ENCODE results near the gene SCARB1.
"Not testable (repeated sequence)": the region's sequence is repeated elsewhere in the genome, so short reads cannot be mapped to it uniquely, and the experiment has no call there.

Gene SCARB1

DNA sequence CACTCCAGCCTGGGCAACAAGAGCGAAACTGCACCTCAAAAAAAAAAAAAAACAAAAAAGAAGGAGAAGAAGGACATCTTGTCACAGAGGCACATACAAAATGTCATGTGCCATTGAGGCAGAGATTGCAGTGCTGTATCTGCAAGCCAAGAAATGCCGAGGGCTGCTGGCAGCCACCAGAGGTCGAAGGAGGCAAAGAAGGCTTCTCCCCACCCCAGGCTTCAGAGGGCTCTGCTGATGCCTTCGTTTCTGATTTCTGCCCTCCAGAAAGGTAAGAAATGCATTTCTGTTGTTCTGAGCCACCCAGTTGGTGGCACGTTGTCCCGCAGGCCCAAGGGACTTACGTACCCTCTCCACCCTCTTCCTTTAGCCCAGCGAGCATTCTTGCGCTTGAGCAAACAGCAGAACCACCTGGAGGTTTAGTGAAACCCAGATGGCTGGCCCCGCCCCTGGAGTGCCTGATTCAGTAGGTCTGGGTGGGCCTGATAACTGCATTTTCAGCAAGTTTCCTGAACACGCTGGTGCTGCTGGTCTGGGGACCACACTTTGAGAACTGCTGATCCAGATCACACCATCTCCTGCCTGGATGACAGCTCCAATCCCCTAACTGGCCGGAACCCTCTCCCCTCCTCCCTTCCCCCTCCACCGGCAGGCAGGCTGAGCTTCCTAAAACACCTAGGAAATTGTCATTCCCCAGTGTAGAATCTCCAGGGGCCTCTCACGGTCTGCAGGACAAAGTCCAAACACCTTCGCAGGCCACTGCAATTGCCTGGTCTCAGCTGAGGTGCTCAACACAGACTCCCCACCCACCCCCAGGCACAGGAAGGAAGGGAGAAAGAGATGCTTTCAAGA is 21.1 kb upstream of the SCARB1 start:
- no peaks in the 10 kb centered on the region for H3K79me2 ChIP-seq (ENCODE audit: low read length)
- H4K20me1 ChIP-seq (ENCODE audit: insufficient read depth, low read length): no peaks in the 10 kb centered on the region
- no peaks in the 10 kb centered on the region for H3K9me2 ChIP-seq (replicated peaks; ENCODE audit: insufficient read depth, low read length)
- peak overlapping the region; percentile 44; the same call in 1 of the 2 replicates for H3K9ac ChIP-seq (ENCODE audit: low read length)
- no peak for TF ChIP-seq EZH2 (optimal IDR thresholded peaks at IDR 0.05; ENCODE audit: low read depth, low read length)
- peaks cover 11% of the 10 kb centered on the region for H3K4me1 ChIP-seq (ENCODE audit: low read length)
- no peak overlapping the region for H3K4me3 ChIP-seq (ENCODE audit: low read length)
- peaks cover 7% of the 10 kb centered on the region for H3F3A ChIP-seq (ENCODE audit: insufficient read depth, low read length)
- H3K4me2 ChIP-seq (ENCODE audit: low read depth, low read length): peak overlapping the region; percentile 68; the same call in 1 of the 2 replicates
- peak overlapping the region; percentile 72 for H3K27ac ChIP-seq (ENCODE audit: low read length)
- peak overlapping the region; percentile 72 for H2AFZ ChIP-seq (ENCODE audit: low read length)
- no peaks in the 10 kb centered on the region for H3K9me3 ChIP-seq (replicated peaks; ENCODE audit: insufficient read depth, low read length)
- DNase-seq: peak; percentile 81
- no peaks in the 10 kb centered on the region for H3K27me3 ChIP-seq (replicated peaks; ENCODE audit: insufficient read depth, low read length)
- H3K36me3 ChIP-seq (replicated peaks; ENCODE audit: insufficient read depth, low read length): no peaks in the 10 kb centered on the region

DNA sequence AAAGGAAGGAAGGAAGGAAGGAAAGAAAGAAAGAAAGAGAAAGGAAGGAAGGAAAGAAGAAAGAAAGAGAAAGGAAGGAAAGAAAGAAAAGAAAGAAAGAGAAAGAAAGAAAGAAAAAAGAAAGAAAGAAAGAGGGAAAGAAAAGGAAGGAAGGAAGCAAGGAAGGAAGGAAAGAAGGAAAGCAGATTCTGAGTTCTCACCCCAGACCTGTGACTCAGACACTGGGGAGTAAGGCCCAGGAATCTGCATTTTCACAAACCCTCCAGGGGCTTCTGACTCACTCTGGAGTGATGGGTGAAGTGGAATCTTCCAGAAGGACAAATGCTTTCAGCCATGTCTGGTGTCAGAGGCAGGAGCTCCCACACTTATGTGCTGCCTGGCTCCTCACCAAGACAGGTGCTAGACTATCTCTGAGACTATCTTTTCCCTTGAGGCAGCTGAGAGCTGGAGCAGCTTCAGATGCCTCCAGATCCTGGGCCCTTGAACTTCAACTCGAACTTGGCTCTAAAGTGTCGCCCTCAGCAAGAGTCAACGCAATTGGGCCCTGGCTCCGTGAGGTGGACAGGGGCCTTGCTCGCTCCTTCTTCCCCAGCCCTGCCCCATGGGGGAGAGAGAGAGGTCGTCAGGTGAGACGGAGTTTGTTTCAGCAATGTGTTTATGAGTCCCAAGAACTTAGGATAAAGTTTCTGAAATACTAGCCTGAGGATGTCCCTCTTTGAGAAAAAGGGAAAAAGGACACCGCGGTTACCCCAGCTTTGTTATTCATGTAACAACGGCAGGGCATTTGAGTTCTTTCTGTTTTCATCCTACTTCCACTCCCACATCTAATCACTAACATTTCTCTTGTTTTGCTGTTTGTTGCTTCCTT is 19.8 kb upstream of the SCARB1 start:
- no peaks in the 10 kb centered on the region for H3K9me2 ChIP-seq (replicated peaks; ENCODE audit: insufficient read depth, low read length)
- H3K27me3 ChIP-seq (replicated peaks; ENCODE audit: insufficient read depth, low read length): no peaks in the 10 kb centered on the region
- H3K79me2 ChIP-seq (ENCODE audit: low read length): no peaks in the 10 kb centered on the region
- no peaks in the 10 kb centered on the region for H3K9me3 ChIP-seq (replicated peaks; ENCODE audit: insufficient read depth, low read length)
- H3K36me3 ChIP-seq (replicated peaks; ENCODE audit: insufficient read depth, low read length): no peaks in the 10 kb centered on the region
- H3K4me2 ChIP-seq (ENCODE audit: low read depth, low read length): no peak overlapping the region
- TF ChIP-seq, protein P1, sequence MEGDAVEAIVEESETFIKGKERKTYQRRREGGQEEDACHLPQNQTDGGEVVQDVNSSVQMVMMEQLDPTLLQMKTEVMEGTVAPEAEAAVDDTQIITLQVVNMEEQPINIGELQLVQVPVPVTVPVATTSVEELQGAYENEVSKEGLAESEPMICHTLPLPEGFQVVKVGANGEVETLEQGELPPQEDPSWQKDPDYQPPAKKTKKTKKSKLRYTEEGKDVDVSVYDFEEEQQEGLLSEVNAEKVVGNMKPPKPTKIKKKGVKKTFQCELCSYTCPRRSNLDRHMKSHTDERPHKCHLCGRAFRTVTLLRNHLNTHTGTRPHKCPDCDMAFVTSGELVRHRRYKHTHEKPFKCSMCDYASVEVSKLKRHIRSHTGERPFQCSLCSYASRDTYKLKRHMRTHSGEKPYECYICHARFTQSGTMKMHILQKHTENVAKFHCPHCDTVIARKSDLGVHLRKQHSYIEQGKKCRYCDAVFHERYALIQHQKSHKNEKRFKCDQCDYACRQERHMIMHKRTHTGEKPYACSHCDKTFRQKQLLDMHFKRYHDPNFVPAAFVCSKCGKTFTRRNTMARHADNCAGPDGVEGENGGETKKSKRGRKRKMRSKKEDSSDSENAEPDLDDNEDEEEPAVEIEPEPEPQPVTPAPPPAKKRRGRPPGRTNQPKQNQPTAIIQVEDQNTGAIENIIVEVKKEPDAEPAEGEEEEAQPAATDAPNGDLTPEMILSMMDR (IDR thresholded peaks at IDR 0.05; ENCODE audit: low read length): no peak
- TF ChIP-seq EZH2phosphoT487 (IDR thresholded peaks at IDR 0.05; ENCODE audit: low read length): no peak
- TF ChIP-seq EZH2 (optimal IDR thresholded peaks at IDR 0.05; ENCODE audit: low read depth, low read length): no peak
- peaks cover 11% of the 10 kb centered on the region for H3K4me1 ChIP-seq (ENCODE audit: low read length)
- H4K20me1 ChIP-seq (ENCODE audit: insufficient read depth, low read length): no peaks in the 10 kb centered on the region
- no peak overlapping the region for H2AFZ ChIP-seq (ENCODE audit: low read length)
- H3K4me3 ChIP-seq (ENCODE audit: low read length): no peak overlapping the region
- DNase-seq: no peak
- no peak overlapping the region for H3K9ac ChIP-seq (ENCODE audit: low read length)
- no peak overlapping the region for H3K27ac ChIP-seq (ENCODE audit: low read length)
- H3F3A ChIP-seq (ENCODE audit: insufficient read depth, low read length): peaks cover 7% of the 10 kb centered on the region

DNA sequence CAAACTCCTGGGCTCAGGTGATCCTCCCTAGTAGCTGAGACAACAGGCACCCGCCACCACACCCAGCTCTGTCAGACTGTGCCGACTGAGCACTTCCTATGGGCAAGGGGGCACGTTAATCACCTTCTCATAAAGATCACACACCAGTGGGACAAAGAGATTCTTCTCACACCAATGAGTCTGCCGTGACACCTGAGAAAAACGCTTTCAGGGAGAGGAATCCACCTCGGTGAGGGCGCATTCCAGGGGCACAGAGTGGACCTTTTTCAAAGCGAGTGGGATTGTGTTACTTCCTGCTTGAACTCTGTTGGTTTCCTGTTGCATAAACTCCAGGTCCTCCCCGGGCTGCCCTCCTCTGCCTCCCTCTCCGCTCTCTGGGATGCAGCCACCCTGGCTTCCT is 17.5 kb upstream of the SCARB1 start:
- Histone ChIP-seq H2AFZ (ENCODE audit: low read length) (no peak overlapping the region), H3K4me2 (ENCODE audit: low read depth, low read length) (no peak overlapping the region), H4K20me1 (ENCODE audit: insufficient read depth, low read length) (no peaks in the 10 kb centered on the region), H3K9ac (ENCODE audit: low read length) (no peak overlapping the region), H3F3A (ENCODE audit: insufficient read depth, low read length) (peaks cover 7% of the 10 kb centered on the region), H3K27ac (ENCODE audit: low read length) (no peak overlapping the region), H3K79me2 (ENCODE audit: low read length) (no peaks in the 10 kb centered on the region), H3K4me1 (ENCODE audit: low read length) (peaks cover 11% of the 10 kb centered on the region), H3K9me3 (replicated peaks; ENCODE audit: insufficient read depth, low read length) (no peaks in the 10 kb centered on the region), H3K27me3 (replicated peaks; ENCODE audit: insufficient read depth, low read length) (no peaks in the 10 kb centered on the region), H3K36me3 (replicated peaks; ENCODE audit: insufficient read depth, low read length) (no peaks in the 10 kb centered on the region), H3K4me3 (ENCODE audit: low read length) (no peak overlapping the region), H3K9me2 (replicated peaks; ENCODE audit: insufficient read depth, low read length) (no peaks in the 10 kb centered on the region)
- TF ChIP-seq EZH2phosphoT487 (IDR thresholded peaks at IDR 0.05; ENCODE audit: low read length): no peak
- TF ChIP-seq, protein P1 (IDR thresholded peaks at IDR 0.05; ENCODE audit: low read length): no peak
- no peak for TF ChIP-seq EZH2 (optimal IDR thresholded peaks at IDR 0.05; ENCODE audit: low read depth, low read length)
- DNase-seq: no peak

DNA sequence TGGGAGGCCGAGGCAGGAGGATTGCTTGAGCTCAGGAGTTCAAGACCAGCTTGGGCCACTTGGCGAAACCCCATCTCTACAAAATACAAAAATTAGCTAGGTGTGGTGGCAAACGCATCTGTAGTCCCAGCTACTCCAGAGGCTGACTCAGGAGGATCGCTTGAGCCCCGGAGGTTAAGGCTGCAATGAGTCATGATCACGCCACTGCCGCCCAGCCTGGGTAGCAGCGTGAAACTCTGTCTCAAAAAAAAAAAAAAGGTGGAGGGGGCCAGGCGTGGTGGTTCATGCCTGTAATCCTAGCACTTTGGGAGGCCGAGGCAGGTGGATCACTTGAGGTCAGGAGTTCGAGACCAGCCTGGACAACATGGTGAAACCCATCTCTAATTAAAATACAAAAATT is 16.7 kb upstream of the SCARB1 start:
- H3K79me2 ChIP-seq (ENCODE audit: low read length); H4K20me1 ChIP-seq (ENCODE audit: insufficient read depth, low read length); H3K27ac ChIP-seq (ENCODE audit: low read length); H3K9me2 ChIP-seq (replicated peaks; ENCODE audit: insufficient read depth, low read length); H3K4me2 ChIP-seq (ENCODE audit: low read depth, low read length); H3K36me3 ChIP-seq (replicated peaks; ENCODE audit: insufficient read depth, low read length); H3K9me3 ChIP-seq (replicated peaks; ENCODE audit: insufficient read depth, low read length); H3K4me1 ChIP-seq (ENCODE audit: low read length); H3K9ac ChIP-seq (ENCODE audit: low read length); H3K27me3 ChIP-seq (replicated peaks; ENCODE audit: insufficient read depth, low read length); H2AFZ ChIP-seq (ENCODE audit: low read length); H3F3A ChIP-seq (ENCODE audit: insufficient read depth, low read length); H3K4me3 ChIP-seq (ENCODE audit: low read length); DNase-seq: not testable (repeated sequence)
